ENCODE data around the gene ACSS1.

DNA sequence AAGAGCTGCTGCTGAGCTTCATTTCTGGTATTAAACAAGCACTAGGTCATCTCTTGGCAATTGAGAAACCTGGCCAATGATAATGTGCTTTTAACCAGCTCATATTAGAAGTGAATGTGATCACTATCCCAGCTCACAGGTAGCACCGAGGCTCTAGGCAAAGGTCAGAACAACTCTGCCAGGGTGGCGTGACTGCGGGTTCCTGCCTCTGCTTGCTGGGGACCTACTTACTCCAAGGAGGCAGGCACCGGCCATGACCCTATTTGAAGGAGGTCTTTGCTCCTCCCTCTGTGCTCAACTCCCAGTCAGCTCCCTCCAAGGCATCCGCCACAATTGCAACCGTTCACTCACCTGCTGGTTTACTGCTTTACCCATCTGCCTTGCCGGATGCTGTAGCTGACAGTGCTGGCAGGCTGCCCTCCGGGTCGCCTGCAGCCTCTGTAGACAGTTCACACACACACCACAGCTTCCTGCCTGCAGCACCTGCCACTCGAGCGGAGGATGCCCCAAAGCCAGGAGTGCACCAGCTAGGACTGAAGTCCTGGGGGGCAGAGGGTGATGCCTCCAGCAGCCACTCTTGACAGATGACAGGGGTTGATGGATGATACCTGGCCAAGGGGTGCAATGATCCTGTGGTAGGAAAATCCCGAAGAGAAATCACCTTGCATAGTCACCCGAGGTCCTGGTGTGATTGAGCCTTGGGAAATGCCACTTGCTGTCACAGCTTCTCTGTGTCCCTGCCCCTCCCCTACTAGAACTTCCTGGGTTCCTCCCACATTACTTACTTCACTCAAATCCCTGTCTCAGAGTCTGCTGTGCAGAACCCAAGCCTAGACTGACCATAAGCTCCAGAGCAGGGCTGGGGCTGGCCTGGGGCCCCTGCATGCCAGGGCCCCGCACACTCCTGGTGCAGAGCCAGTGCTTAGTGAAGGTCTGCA, 32.8 kb upstream of the ACSS1 start:
- TF ChIP-seq, protein P1, sequence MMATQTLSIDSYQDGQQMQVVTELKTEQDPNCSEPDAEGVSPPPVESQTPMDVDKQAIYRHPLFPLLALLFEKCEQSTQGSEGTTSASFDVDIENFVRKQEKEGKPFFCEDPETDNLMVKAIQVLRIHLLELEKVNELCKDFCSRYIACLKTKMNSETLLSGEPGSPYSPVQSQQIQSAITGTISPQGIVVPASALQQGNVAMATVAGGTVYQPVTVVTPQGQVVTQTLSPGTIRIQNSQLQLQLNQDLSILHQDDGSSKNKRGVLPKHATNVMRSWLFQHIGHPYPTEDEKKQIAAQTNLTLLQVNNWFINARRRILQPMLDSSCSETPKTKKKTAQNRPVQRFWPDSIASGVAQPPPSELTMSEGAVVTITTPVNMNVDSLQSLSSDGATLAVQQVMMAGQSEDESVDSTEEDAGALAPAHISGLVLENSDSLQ (IDR thresholded peaks at IDR 0.05): no peak
- no peak for TF ChIP-seq FOXA1 (IDR thresholded peaks at IDR 0.05)
- no peak for TF ChIP-seq TARDBP (IDR thresholded peaks at IDR 0.05)
- TF ChIP-seq ZNF384 (IDR thresholded peaks at IDR 0.05): no peak
- no peak for TF ChIP-seq CTBP1 (IDR thresholded peaks at IDR 0.05; ENCODE audit: borderline replicate concordance)

All from HEK293T (cell line).